Endothelial cell of umbilical vein (primary cell): ENCODE results near the gene SVIL. TPM values are rescaled to one million over a fixed set of nuclear protein-coding genes. Genes with fewer than 3 reads are reported as not detected.

Experiments
- BruUV-seq: library from RNA; stranded (reverse); fragments of 400-500 nt; replicated peaks from 2 replicates; lab custom pipeline; 2021; lab: Mats Ljungman, UMichigan
- CTCF ChIA-PET: fragments of 300-600, 350-600 bp; sonication (Branson Sonifier 250); formaldehyde crosslinking; loops from one replicate; lab custom pipeline; 2021; ENCODE audit warnings: antibody characterized with exemption, inconsistent platforms; lab: Charles Lee
- POLR2A ChIA-PET: fragments of 300-600, 350-600 bp; sonication (Branson Sonifier 250); formaldehyde crosslinking; loops from one replicate; lab custom pipeline; 2021; ENCODE audit warnings: antibody characterized with exemption, inconsistent platforms; lab: Charles Lee
- DNase-seq: peaks from one replicate; pipeline ENCODE4 v3.0.0-alpha.2; 2011; ENCODE audit warnings: low read depth, low spot score
- FAIRE-seq: peaks from 2 replicates; lab custom pipeline; 2011; peaks lifted over from hg19 to GRCh38; lab: Jason Lieb, UNC
- H2AFZ ChIP-seq: 2 replicates; pipeline ENCODE4 v1.6.0; 2012; ENCODE audit warnings: low read depth, low read length, control low read depth, inconsistent platforms
- H3K27ac ChIP-seq: 2 replicates; pipeline ENCODE4 v1.5.1; 2011; ENCODE audit warnings: low read depth, mild to moderate bottlenecking, control low read depth, low read length, moderate library complexity; ENCODE audit not compliant: insufficient read depth
- H3K27me3 ChIP-seq, 2 experiments: 2 replicates each; pipeline versions ENCODE4 v1.6.0 to v1.6.1; 2011; ENCODE audit warnings: low read length in 2 of 2, mixed read lengths in 1 of 2; ENCODE audit not compliant: control insufficient read depth in 2 of 2, insufficient read depth in 2 of 2
- H3K36me3 ChIP-seq, 2 experiments: 2 replicates in 1 of 2; 3 replicates in 1 of 2; pipeline ENCODE4 v1.5.1; 2011; ENCODE audit warnings: low read length in 2 of 2, mild to moderate bottlenecking in 1 of 2, moderate library complexity in 1 of 2; ENCODE audit not compliant: control insufficient read depth in 2 of 2, insufficient read depth in 2 of 2; ENCODE audit errors: extremely low read depth in 1 of 2
- H3K4me1 ChIP-seq: 3 replicates; pipeline ENCODE4 v1.5.1; 2011; ENCODE audit warnings: mild to moderate bottlenecking, low read length; ENCODE audit not compliant: control insufficient read depth, insufficient read depth; ENCODE audit errors: extremely low read depth
- H3K4me2 ChIP-seq: 2 replicates; pipeline ENCODE4 v1.6.1; 2011; ENCODE audit warnings: low read length, control low read depth, mixed read lengths; ENCODE audit not compliant: insufficient read depth
- H3K4me3 ChIP-seq, 3 experiments: fragments of 200-600 bp in 1 of 3; sonication (generic), shearing (Covaris generic) in 1 of 3; replicated peaks in 1 of 3; 2 replicates each; pipeline ENCODE4 v1.5.1; 2011 to 2016; ENCODE audit warnings: control low read depth in 3 of 3, low read length in 3 of 3, mild to moderate bottlenecking in 2 of 3, inconsistent platforms in 1 of 3, low read depth in 1 of 3, moderate library complexity in 1 of 3; ENCODE audit not compliant: insufficient read depth in 1 of 3
- H3K79me2 ChIP-seq: 2 replicates; pipeline ENCODE4 v1.6.0; 2012; ENCODE audit warnings: low read length, inconsistent platforms; ENCODE audit not compliant: control insufficient read depth, insufficient read depth
- H3K9ac ChIP-seq: replicated peaks from 2 replicates; pipeline ENCODE3; 2011; ENCODE audit warnings: low read length, control low read depth; ENCODE audit not compliant: insufficient read depth; ENCODE audit errors: extremely low read depth
- H3K9me1 ChIP-seq: replicated peaks from 3 replicates; pipeline ENCODE4 v1.6.0; 2011; ENCODE audit warnings: mild to moderate bottlenecking, low read length; ENCODE audit not compliant: control insufficient read depth, insufficient read depth; ENCODE audit errors: extremely low read depth
- H3K9me3 ChIP-seq: replicated peaks from 2 replicates; pipeline ENCODE4 v1.5.1; 2012; ENCODE audit warnings: low read length, inconsistent platforms; ENCODE audit not compliant: control insufficient read depth, insufficient read depth
- H4K20me1 ChIP-seq: replicated peaks from 2 replicates; pipeline ENCODE3; 2011; ENCODE audit warnings: mild to moderate bottlenecking, low read length; ENCODE audit not compliant: control insufficient read depth, insufficient read depth; ENCODE audit errors: extremely low read depth
- CTCF ChIP-seq, 2 donors: IDR thresholded peaks; 1 replicate in 1 of 2; 2 replicates in 1 of 2; pipeline ENCODE4 v1.5.1; 2011; ENCODE audit warnings: low read length in 2 of 2, mild to moderate bottlenecking in 2 of 2, moderate library complexity in 2 of 2, control low read depth in 1 of 2, inconsistent platforms in 1 of 2, low read depth in 1 of 2; ENCODE audit not compliant: insufficient read depth in 1 of 2; ENCODE audit errors: extremely low read depth in 1 of 2
- EZH2 ChIP-seq: IDR thresholded peaks from 2 replicates; pipeline ENCODE4 v1.6.1; 2012; ENCODE audit warnings: borderline replicate concordance, low read depth, mild to moderate bottlenecking, moderate library complexity, low read length, inconsistent platforms; ENCODE audit not compliant: severe bottlenecking
- FOS ChIP-seq: IDR thresholded peaks from 2 replicates; pipeline ENCODE4 v1.6.1; 2011; ENCODE audit warnings: mild to moderate bottlenecking, low read length, moderate library complexity, borderline replicate concordance; ENCODE audit not compliant: insufficient read depth
- GATA2 ChIP-seq: IDR thresholded peaks from 2 replicates; pipeline ENCODE4 v1.7.0; 2011; ENCODE audit warnings: low read depth, mild to moderate bottlenecking, moderate library complexity, mixed read lengths, low read length; ENCODE audit not compliant: insufficient read length, insufficient read depth
- JUN ChIP-seq: IDR thresholded peaks from 2 replicates; pipeline ENCODE4 v1.6.1; 2011; ENCODE audit warnings: borderline replicate concordance, low read depth; ENCODE audit not compliant: insufficient read length, insufficient read depth
- MAX ChIP-seq: IDR thresholded peaks from 2 replicates; pipeline ENCODE4 v1.6.1; 2011; ENCODE audit not compliant: insufficient read depth, insufficient read length
- MYC ChIP-seq: IDR thresholded peaks from one replicate; pipeline ENCODE4 v1.6.1; 2011; ENCODE audit warnings: mild to moderate bottlenecking, low read depth, low read length
- POLR2A ChIP-seq: IDR thresholded peaks from 2 replicates; pipeline ENCODE4 v1.6.1; 2012; ENCODE audit warnings: low read depth, mild to moderate bottlenecking, control low read depth, low read length
- POLR2AphosphoS5 ChIP-seq: IDR thresholded peaks from 2 replicates; pipeline ENCODE4 v1.6.1; 2012; ENCODE audit warnings: low read depth, mild to moderate bottlenecking, control low read depth, low read length, moderate library complexity; ENCODE audit not compliant: insufficient read depth
- dilution Hi-C: fragments of 300-500 bp; cut with MboI; formaldehyde crosslinking; loops from one replicate; pipeline ENCODE4 v1.15.0; 2019; ENCODE audit warnings: low sequenced_read_pairs; ENCODE audit not compliant: extremely low pct_ligation_motif_present
- intact Hi-C: fragments of 100-400 bp; cut with micrococcal nuclease; formaldehyde crosslinking; loops from one replicate; pipeline ENCODE4 v1.10.0; 2022
- polyA plus RNA-seq, 4 experiments: library from polyadenylated mRNA; depleted of rRNA in 3 of 4; stranded (reverse) in 3 of 4; unstranded in 1 of 4; fragments of >200 nt; gene quantifications; 2 replicates each; pipeline versions ENCODE4 v1.2.1 to v1.2.3, GENCODE V29; 2011 to 2012; ENCODE audit warnings: missing spikeins in 1 of 4
- total RNA-seq: library from RNA; stranded (reverse); gene quantifications from 2 replicates; pipeline ENCODE4 v1.2.3, GENCODE V29; 2021

Gene SVIL
- total and polyA plus RNA-seq, 2 donors (not counting 3 experiments of a cell fraction or from before 2014, with no cell fraction given): 22.6 to 70.7 TPM

- Histone ChIP-seq H3K9me3 (no peaks in the 10 kb centered on the region), H3K9me1 (no peaks in the 10 kb centered on the region), H3K4me1 (peaks cover 3% of the 10 kb centered on the region), H3K36me3 (peaks cover 5 to 24% of the 10 kb centered on the region in 2 experiments), H3K27me3 (no peaks in the 10 kb centered on the region), H4K20me1 (no peaks in the 10 kb centered on the region), H3K9ac (no peak overlapping the region), H2AFZ (no peak overlapping the region), H3K27ac (no peak overlapping the region), H3K79me2 (no peaks in the 10 kb centered on the region), H3K4me2 (no peak overlapping the region), H3K4me3 (no peak overlapping the region)
- DNase-seq (no peak), FAIRE-seq (no peak)
- ChIA-PET POLR2A (no interaction called here), CTCF (no interaction called here)
- intact Hi-C loops: no loop called here
- dilution Hi-C loops: no loop called here
- BruUV-seq: no TSS peak
- no peak for TF ChIP-seq GATA2
Measured at GRCh38 chr10:29473087-29473356, 161.7 kb downstream of the SVIL start.

- Histone ChIP-seq H3K9me3 (no peaks in the 10 kb centered on the region), H3K4me1 (peaks cover 3% of the 10 kb centered on the region), H3K4me2 (no peak overlapping the region), H3K9me1 (no peaks in the 10 kb centered on the region), H3K4me3 (no peak overlapping the region), H3K9ac (no peak overlapping the region), H4K20me1 (no peaks in the 10 kb centered on the region), H3K27me3 (no peaks in the 10 kb centered on the region), H3K27ac (no peak overlapping the region), H3K79me2 (no peaks in the 10 kb centered on the region), H2AFZ (no peak overlapping the region), H3K36me3 (peaks cover 6 to 25% of the 10 kb centered on the region in 2 experiments)
- dilution Hi-C loops (no loop called here), intact Hi-C loops (no loop called here)
- DNase-seq: no peak
- no TSS peak for BruUV-seq
- CTCF ChIA-PET: no interaction called here
- POLR2A ChIA-PET: no interaction called here
- TF ChIP-seq GATA2 (no peak), POLR2AphosphoS5 (no peak), FOS (no peak), MAX (no peak), MYC (no peak), JUN (no peak), POLR2A (no peak), EZH2 (no peak), CTCF (IDR thresholded peaks at IDR 0.05; ENCODE audit: extremely low read depth in 1 of 2, insufficient read depth in 1 of 2, low read depth in 1 of 2, low read length in 2 of 2) (no peak)
- no peak for FAIRE-seq
Measured at GRCh38 chr10:29472301-29473086, 162.3 kb downstream of the SVIL start.
